Nephron progenitor cell (in vitro differentiated cells): Measurements from ENCODE around the gene PTPRD.

Experiments
- DNase-seq: peaks from one replicate; pipeline ENCODE4 v3.0.0; 2021
- H3K27ac Mint-ChIP-seq: 2 replicates; pipeline ENCODE4 v1.8.0; 2021; ENCODE audit warnings: mild to moderate bottlenecking, moderate library complexity, mixed read lengths
- H3K27me3 Mint-ChIP-seq: 2 replicates; pipeline ENCODE4 v1.8.0; 2021; ENCODE audit warnings: mild to moderate bottlenecking, low read depth, mixed read lengths; ENCODE audit not compliant: poor library complexity
- H3K36me3 Mint-ChIP-seq: 2 replicates; pipeline ENCODE4 v1.8.0; 2021; ENCODE audit warnings: low read depth, mixed read lengths
- H3K4me1 Mint-ChIP-seq: 2 replicates; pipeline ENCODE4 v1.8.0; 2021; ENCODE audit warnings: mixed read lengths
- H3K4me3 Mint-ChIP-seq: 2 replicates; pipeline ENCODE4 v1.8.0; 2021; ENCODE audit warnings: mild to moderate bottlenecking, moderate library complexity, mixed read lengths
- H3K9me3 Mint-ChIP-seq: 2 replicates; pipeline ENCODE4 v1.8.0; 2021; ENCODE audit warnings: mild to moderate bottlenecking, moderate library complexity, mixed read lengths
- TF ChIP-seq, protein P1 (sequence below): fragments of 200-600 bp; sonication (generic); IDR thresholded peaks from 2 replicates; pipeline ENCODE4 v1.5.0; 2021; ENCODE audit warnings: antibody characterized with exemption

Gene PTPRD

DNA sequence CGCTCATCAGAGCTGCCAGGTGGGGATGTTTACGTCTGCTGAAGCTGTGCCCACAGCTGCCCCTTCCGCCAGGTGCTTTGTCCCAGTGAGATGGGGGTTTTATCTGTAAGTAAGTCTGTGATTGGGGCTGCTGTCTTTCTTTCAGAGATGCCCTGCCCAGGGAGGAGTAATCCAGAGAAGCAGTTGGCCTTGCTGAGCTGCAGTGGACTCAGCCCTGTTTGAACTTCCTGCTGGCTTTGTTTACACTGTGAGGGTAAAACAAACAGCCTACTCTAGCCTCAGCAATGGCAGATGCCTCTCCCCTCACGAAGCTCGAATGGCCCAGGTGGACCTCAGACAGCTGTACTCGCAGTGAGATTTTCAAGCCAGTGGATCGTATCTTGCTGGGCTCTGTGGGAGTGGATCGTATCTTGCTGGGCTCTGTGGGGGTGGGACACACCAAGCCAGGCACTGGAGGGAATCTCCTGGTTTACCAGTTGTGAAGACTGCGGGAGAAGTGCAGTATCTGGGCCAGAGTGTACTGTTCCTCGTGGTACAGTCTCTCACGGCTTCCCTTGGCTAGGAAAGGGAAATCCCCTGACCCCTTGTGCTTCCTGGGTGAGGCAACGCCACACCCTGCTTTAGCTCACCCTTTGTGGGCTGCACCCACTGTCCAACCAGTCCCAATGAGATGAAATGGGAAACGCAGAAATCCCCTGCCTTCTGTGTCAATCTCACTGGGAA lies 2283.1 kb downstream of the PTPRD start:
- TF ChIP-seq, protein P1, sequence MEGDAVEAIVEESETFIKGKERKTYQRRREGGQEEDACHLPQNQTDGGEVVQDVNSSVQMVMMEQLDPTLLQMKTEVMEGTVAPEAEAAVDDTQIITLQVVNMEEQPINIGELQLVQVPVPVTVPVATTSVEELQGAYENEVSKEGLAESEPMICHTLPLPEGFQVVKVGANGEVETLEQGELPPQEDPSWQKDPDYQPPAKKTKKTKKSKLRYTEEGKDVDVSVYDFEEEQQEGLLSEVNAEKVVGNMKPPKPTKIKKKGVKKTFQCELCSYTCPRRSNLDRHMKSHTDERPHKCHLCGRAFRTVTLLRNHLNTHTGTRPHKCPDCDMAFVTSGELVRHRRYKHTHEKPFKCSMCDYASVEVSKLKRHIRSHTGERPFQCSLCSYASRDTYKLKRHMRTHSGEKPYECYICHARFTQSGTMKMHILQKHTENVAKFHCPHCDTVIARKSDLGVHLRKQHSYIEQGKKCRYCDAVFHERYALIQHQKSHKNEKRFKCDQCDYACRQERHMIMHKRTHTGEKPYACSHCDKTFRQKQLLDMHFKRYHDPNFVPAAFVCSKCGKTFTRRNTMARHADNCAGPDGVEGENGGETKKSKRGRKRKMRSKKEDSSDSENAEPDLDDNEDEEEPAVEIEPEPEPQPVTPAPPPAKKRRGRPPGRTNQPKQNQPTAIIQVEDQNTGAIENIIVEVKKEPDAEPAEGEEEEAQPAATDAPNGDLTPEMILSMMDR: no peak
- Mint-ChIP-seq H3K36me3 (peaks cover 96% of the 10 kb centered on the region), H3K4me1 (peaks cover 24% of the 10 kb centered on the region), H3K9me3 (peaks cover 83% of the 10 kb centered on the region), H3K27ac (peak overlapping the region; percentile 82), H3K4me3 (no peak overlapping the region), H3K27me3 (no peaks in the 10 kb centered on the region)
- no peak for DNase-seq

DNA sequence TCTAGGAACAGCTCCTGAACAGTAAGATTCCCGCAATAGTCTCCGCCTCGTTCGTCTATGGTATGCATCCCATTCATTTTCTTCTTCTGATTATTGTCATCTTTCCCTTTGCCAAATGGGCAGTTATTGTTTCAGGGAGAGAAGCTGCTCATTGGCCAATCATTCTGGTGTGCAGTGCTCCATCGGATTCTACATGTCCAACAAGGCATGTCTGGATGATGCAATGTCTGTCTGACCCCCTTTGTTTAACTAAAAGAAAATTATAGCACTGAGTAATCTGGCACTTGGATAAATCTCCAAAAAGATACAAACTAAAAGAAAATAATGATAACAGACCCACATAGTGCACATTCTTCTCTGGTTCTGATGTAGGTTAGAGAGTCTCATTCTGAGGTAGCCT lies 2297.6 kb downstream of the PTPRD start:
- H3K36me3 Mint-ChIP-seq: peaks cover 81% of the 10 kb centered on the region
- TF ChIP-seq, protein P1: no peak
- no peaks in the 10 kb centered on the region for H3K27me3 Mint-ChIP-seq
- no peak overlapping the region for H3K27ac Mint-ChIP-seq
- no peak overlapping the region for H3K4me3 Mint-ChIP-seq
- no peak for DNase-seq
- H3K4me1 Mint-ChIP-seq: no peaks in the 10 kb centered on the region
- peaks cover 12% of the 10 kb centered on the region for H3K9me3 Mint-ChIP-seq

DNA sequence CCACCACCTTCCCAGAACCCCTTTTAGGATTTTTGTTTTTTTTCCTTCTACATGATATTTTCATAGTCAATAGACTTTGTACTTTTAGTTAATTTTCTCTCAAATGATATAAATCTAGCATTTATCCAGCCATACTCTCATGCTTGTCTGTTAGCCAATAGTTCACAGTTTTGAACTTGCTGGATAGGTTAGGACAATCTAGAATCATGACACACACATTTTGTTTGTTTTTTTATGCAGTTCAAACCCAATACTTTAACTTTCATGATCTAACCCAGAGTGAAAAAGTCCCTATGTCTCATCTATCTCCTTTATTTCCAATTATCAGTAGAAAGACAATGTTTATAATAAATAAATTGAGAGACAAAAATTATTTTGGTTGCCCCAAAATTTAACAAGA lies 2303.5 kb downstream of the PTPRD start:
- no peak overlapping the region for H3K27ac Mint-ChIP-seq
- H3K4me1 Mint-ChIP-seq: no peaks in the 10 kb centered on the region
- H3K4me3 Mint-ChIP-seq: no peak overlapping the region
- TF ChIP-seq, protein P1: no peak
- H3K27me3 Mint-ChIP-seq: peaks cover under 1% of the 10 kb centered on the region
- peaks cover 41% of the 10 kb centered on the region for H3K36me3 Mint-ChIP-seq
- H3K9me3 Mint-ChIP-seq: peaks cover 40% of the 10 kb centered on the region
- DNase-seq: no peak

DNA sequence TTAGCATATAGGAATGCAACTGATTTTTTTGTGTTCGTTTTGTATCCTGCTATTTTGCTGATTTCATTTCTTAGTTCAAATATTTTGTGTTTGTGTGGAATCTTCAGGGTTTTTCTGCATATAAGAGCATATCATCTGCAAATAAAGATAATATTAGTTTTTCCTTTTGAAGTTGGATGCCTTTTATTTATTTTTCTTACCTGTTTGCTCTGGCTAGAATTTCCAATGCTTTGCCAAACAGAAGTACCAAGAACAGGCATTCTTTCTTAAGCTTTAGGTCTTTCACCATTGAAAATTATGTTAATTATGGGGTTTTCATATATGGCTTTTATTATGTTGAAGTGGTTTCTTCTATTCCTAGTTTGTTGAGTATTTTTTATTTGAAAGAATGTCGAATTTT lies 2308.1 kb downstream of the PTPRD start:
- Mint-ChIP-seq H3K36me3 (peaks cover 14% of the 10 kb centered on the region), H3K4me1 (no peaks in the 10 kb centered on the region), H3K4me3 (no peak overlapping the region), H3K9me3 (peaks cover 37% of the 10 kb centered on the region), H3K27me3 (peaks cover 2% of the 10 kb centered on the region), H3K27ac (no peak overlapping the region)
- TF ChIP-seq, protein P1: no peak
- DNase-seq: no peak

DNA sequence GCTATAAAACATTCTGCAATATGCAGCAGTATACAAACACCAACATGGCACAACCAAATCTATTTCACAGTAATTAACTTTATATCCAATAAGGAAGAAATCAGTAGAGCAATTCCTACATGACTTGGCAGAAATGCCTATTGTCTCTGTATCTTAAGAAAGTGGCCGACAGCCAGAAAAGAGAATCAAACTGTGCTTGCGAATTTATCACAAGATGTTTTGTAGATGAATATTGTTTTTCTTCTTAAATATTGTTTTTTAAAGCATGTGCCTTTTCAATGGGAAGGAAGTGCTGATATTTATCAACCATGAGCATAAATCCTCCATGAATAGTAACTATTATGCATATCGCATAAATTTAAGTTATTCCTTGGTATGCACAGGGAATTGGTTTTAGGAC lies 2311.5 kb downstream of the PTPRD start:
- H3K27me3 Mint-ChIP-seq: peaks cover 2% of the 10 kb centered on the region
- H3K4me1 Mint-ChIP-seq: no peaks in the 10 kb centered on the region
- peaks cover 15% of the 10 kb centered on the region for H3K9me3 Mint-ChIP-seq
- no peak for DNase-seq
- no peaks in the 10 kb centered on the region for H3K36me3 Mint-ChIP-seq
- H3K4me3 Mint-ChIP-seq: no peak overlapping the region
- TF ChIP-seq, protein P1: no peak
- no peak overlapping the region for H3K27ac Mint-ChIP-seq

DNA sequence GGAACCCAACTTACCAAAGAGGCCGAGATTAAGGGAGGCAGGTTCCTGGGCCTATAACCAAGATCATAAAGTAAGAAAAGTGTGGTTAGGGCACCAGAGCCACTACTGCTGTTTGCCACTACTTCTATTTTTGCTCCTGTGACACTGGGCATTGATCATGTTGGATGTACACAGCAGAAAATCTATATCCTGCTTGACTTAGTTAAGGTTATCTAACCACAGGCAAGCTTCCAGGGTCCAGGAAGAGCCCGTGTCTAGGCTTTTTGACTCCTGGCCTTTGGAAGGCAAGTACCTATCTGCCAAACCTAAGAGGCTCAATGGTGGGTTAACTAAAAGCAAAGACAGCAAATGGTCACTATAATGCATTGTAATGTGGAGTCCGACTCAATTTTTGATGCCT lies 2315.8 kb downstream of the PTPRD start:
- Mint-ChIP-seq H3K4me1 (no peaks in the 10 kb centered on the region), H3K9me3 (peaks cover 14% of the 10 kb centered on the region), H3K27ac (no peak overlapping the region), H3K4me3 (no peak overlapping the region), H3K27me3 (no peaks in the 10 kb centered on the region), H3K36me3 (peaks cover 8% of the 10 kb centered on the region)
- TF ChIP-seq, protein P1: no peak
- DNase-seq: no peak
